MG63 (cell line): ENCODE data around the gene TAOK2. TPM values are rescaled to one million over a fixed set of nuclear protein-coding genes. Genes with fewer than 3 reads are reported as not detected.
"Not testable (repeated sequence)": the region's sequence is repeated elsewhere in the genome, so short reads cannot be mapped to it uniquely, and the experiment has no call there.

ENCODE experiments used
- DNase-seq: peaks from one replicate; pipeline ENCODE4 v3.0.0-alpha.2; 2020
- H3K27me3 ChIP-seq: fragments of 250-450 bp; sonication (Bioruptor Pico); 2 replicates; pipeline ENCODE4 v1.5.1; 2020; ENCODE audit warnings: mild to moderate bottlenecking, moderate library complexity
- H3K36me3 ChIP-seq: fragments of 250-450 bp; sonication (Bioruptor Pico); 2 replicates; pipeline ENCODE4 v1.5.1; 2020; ENCODE audit warnings: mild to moderate bottlenecking, moderate library complexity
- H3K4me3 ChIP-seq: fragments of 250-450 bp; sonication (Bioruptor Pico); 2 replicates; pipeline ENCODE4 v1.5.1; 2020; ENCODE audit warnings: mild to moderate bottlenecking, moderate library complexity
- H3K9me3 ChIP-seq: fragments of 250-450 bp; sonication (Bioruptor Pico); 2 replicates; pipeline ENCODE4 v1.5.1; 2020; ENCODE audit warnings: mild to moderate bottlenecking, moderate library complexity
- total RNA-seq: library from RNA; depleted of rRNA; stranded (reverse); fragments of >200 nt; shearing (Covaris generic); gene quantifications from 2 replicates; pipeline ENCODE4 v1.2.3, GENCODE V29; 2014; ENCODE audit warnings: low replicate concordance

Gene TAOK2
- total RNA-seq, 1 experiment from 2014 or later: 59.4 TPM

DNA sequence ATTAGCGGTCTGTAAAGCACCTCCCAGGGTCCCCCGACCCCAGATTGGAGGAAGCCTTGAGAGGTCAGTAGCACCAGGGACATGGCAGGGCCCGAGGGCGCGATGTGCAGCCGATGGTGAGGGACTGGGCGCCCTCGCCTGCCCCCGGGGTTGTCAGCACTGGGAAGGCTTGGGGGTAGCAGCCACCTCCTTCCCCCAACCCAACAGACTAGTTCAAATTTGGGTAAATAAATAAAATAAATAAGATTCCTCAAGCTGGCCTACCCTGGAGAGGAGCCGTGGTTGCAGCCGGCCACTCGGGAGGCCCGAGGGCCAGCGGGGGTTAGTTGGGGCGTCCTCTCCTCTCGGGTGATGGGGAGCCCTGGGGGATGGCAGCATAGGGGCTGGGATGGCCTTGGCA, 50.8 kb downstream of the TAOK2 start:
- H3K36me3 ChIP-seq: no peaks in the 10 kb centered on the region
- no peak for DNase-seq
- peaks cover 9% of the 10 kb centered on the region for H3K27me3 ChIP-seq
- H3K9me3 ChIP-seq: no peaks in the 10 kb centered on the region
- H3K4me3 ChIP-seq: no peak overlapping the region

DNA sequence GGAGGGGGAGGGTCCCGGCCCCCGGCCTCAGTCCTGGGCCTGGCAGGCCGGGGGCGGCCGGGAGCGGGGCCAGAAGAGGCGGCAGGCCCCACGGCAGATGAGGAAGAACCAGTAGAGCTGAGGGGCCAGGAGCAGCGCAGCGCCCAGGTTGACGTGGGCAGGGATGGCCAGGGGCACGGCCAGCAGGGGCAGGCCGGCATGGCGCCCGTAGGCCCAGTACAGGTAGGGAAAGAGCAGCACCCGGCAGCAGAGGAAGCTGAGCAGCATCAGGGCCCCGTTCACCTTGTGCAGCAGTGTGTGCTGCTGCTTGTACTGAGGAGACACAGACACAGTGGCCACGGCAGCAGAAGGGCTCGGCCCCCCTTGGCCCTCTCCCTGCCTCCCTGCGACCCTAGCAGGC, 51.5 kb downstream of the TAOK2 start:
- Histone ChIP-seq H3K4me3 (no peak overlapping the region), H3K9me3 (no peaks in the 10 kb centered on the region), H3K36me3 (no peaks in the 10 kb centered on the region), H3K27me3 (peaks cover 9% of the 10 kb centered on the region)
- no peak for DNase-seq

DNA sequence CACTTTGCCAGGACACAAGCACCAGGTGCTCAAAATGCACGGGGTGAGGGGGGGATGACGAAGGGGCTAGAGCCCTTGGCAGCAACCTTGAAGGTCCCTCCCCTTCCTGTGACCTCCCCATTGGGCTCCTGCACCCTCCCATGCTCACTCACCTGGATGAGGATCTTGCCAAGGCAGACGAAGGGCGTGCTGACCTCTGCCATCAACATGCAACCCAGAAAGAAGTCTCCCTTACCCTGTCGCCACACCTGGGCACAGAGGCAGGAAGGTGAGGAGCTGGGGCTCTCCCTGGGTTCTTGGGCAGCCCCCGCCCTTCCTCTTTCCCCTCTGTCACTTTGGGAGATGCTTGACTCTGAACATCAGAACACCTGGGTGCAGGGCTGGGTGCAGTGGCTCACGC, 51.9 kb downstream of the TAOK2 start:
- H3K4me3 ChIP-seq: no peak overlapping the region
- no peaks in the 10 kb centered on the region for H3K9me3 ChIP-seq
- H3K27me3 ChIP-seq: peaks cover 9% of the 10 kb centered on the region
- no peaks in the 10 kb centered on the region for H3K36me3 ChIP-seq
- no peak for DNase-seq

DNA sequence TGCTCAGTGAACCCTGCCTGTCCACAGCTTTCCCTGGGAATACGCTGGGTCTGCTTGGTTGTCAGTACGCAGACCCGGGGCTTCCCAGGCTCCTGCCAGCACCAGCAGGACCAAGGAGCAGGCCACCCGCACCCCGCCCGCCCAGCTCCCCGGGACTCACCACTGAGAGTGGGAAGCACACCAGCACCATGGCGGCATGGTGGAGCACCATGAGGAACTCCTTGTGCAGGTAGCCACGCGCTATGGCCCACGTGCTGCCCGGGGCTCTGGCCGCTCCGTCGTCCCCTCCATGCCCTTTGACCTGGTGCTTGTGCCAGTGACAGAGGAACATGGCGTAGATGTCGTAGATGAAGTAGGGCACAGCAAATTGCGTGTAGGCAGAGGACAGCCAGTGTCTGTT, 52.8 kb downstream of the TAOK2 start:
- Histone ChIP-seq H3K36me3 (no peaks in the 10 kb centered on the region), H3K4me3 (no peak overlapping the region), H3K9me3 (no peaks in the 10 kb centered on the region), H3K27me3 (peaks cover 11% of the 10 kb centered on the region)
- DNase-seq: no peak

DNA sequence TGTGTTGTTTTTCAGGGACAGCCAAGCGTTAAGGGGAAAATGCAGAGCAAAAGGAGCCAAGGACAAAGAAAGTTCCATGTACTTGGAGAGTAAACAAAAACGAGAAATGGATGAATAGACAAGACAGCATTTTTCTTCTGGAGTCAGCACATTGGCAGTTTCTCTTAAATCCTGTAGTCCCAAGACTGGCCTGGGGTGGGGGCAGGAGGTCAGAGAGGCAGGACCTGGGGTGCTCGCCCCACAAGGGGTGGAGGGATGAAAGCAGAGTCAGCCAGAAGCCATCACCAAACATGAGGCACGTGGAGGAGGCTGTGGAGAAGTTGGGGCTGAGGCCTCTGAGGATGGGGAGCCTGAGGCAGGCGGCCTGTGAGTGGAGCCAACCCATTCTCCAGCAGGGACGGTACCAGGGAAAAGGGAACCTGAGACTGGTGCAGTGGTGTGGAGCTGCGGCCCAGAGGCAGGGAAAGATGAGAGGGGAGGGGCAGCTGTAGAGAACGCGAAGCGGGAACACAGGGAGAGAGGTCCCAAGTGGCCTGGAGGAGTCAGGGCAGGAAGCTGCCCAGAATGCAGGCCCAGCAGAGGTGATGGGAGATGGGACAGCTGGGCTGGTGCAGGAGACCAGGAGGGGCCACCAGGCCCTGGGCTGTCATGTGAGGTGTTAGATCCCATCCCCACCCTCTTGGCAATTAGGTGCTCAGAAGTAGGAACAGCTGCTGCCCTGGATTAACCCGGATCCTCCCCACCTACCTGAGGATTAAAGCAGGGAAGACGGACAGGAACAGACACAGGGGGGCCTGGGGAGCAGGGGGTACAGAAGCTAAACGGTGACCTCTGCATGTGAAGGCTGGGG, 54.1 kb downstream of the TAOK2 start:
- H3K9me3 ChIP-seq: no peaks in the 10 kb centered on the region
- no peak overlapping the region for H3K4me3 ChIP-seq
- H3K36me3 ChIP-seq: no peaks in the 10 kb centered on the region
- H3K27me3 ChIP-seq: peaks cover 14% of the 10 kb centered on the region
- no peak for DNase-seq

DNA sequence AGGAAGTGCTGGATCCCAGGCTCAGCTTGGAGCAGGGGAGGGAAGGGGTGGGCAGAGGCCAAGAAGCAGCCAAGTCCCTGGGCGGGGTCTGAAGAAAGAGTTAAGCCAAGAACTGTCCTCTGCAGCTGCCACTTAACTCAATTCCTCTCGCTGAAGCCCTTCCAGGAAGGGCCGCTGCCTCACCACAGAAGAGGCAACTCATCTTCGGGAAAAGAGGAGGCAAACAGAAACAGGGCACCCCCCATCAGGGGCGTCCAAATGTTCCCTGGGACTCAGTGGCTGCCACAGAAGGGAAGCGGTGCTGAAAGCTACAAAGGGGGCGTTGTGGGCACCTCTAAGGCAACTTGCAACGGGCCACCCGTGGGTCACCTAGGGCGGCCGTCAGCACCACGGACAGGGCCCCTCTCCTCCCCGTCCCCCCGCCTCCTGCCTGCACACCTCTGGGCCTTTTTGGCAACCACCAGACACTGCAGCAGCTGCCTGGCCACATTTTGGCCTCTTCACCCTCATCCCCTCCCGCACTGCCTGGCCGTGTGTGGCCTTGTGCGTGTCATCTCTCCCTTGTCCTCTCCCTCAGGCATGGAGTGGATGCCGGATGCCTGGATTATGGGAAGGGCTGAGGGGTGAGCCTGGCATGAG, 54.9 kb downstream of the TAOK2 start:
- H3K27me3 ChIP-seq: peaks cover 15% of the 10 kb centered on the region
- H3K36me3 ChIP-seq: no peaks in the 10 kb centered on the region

DNA sequence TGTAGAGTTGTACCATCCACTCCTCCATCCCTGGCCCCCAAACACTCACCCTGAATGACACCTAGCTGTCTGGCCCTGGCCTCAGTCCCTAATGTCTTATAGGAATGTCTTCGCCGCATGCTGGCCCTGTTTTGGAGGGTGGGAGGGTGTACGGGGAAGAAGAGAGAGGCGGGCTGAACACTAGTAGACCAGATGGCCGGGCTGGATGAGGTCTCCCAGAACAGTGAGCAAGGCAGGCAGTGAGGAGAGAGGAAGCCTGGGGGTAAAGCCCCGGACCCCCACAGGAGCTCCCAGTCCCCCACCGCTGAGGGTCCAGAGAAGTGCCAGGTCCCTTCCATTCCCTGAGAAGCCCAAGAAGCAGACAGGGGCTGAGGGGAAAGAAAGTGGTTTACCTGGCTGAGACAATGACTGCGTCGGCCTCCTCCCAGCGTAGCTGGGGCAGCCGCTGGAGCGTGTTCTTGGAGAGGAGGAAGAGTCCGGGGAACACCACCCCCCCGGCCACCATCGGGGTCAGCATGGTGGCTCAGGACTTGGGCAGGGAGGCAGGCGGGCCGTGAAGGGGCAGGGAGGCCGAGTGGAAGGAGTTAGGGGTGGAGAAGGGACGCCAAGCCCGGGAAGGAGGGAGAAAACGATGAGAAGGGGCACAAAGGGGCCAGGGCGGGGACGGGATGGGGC, 56.5 kb downstream of the TAOK2 start:
- no peaks in the 10 kb centered on the region for H3K9me3 ChIP-seq
- H3K27me3 ChIP-seq: peaks cover 21% of the 10 kb centered on the region
- no peak for DNase-seq
- no peaks in the 10 kb centered on the region for H3K36me3 ChIP-seq
- H3K4me3 ChIP-seq: no peak overlapping the region

More for the DNA sequence above, 54.9 kb downstream of the TAOK2 start:
- Histone ChIP-seq H3K4me3 (no peak overlapping the region), H3K9me3 (no peaks in the 10 kb centered on the region)
- DNase-seq: no peak

DNA sequence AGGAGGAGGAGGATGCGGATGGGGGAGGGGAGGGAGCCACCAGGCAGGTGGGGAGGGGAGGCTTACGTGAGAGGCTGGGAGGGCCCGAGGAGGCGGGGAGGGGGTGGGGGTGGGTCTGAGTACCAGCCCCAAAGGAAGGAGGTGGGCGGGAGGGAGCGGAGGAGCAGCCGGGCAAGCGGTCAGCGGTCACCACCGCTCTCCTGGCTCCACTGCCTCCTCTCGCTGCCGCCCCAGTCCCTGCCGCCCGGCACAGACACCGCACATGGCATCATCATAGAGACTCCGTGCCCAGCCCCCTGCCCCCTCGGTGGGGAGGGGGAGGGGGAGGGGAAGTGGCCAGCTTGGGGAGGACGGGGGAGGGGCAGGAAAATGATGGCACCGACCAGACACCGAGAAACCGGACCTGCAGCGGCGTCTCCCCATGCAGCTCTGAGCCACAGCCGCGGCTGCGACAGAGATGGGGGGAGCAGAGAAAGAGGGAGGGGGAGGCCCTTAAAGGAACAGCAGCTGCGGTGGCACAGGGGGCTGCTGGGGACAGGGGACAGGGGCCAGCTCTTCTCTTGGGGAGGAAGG, 57.3 kb downstream of the TAOK2 start, which contains the start of gene TLCD3B:
TLCD3B (minus strand) TSS at position 431 of the 573 bp plus-strand sequence. CDS start 744 bp downstream, outside the sequence.
- Histone ChIP-seq H3K4me3 (no peak within 1 kb of the TSS), H3K36me3 (no peaks in the 10 kb centered on the region), H3K9me3 (no peaks in the 10 kb centered on the region), H3K27me3 (peaks cover 14% of the 10 kb centered on the region)
- no peak for DNase-seq

DNA sequence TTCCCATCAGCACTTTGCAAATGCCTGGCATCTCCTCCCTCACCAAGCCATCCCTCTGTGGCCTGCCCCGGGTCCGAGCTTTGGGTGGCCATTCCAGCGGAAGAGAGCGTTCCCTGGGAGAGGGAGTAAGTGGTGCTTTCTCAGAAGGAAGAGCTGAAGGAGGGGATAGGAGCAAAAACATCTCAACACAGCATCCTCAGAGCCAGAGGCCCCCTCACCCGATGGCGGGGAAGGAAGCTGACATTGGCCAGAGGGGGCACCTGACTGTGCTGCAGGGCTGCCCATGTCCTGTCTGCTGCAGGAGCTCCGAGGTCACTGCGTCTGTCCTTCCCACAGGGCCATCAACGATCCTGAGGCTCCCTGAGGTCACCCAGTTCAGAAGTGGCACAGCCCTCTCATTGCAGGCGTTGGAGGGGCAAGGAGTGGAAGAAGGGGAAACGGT, 57.8 kb downstream of the TAOK2 start:
- Histone ChIP-seq H3K9me3 (no peaks in the 10 kb centered on the region), H3K36me3 (no peaks in the 10 kb centered on the region), H3K4me3 (no peak overlapping the region), H3K27me3 (peaks cover 13% of the 10 kb centered on the region; the same call in 1 of the 2 replicates)
- DNase-seq: no peak

DNA sequence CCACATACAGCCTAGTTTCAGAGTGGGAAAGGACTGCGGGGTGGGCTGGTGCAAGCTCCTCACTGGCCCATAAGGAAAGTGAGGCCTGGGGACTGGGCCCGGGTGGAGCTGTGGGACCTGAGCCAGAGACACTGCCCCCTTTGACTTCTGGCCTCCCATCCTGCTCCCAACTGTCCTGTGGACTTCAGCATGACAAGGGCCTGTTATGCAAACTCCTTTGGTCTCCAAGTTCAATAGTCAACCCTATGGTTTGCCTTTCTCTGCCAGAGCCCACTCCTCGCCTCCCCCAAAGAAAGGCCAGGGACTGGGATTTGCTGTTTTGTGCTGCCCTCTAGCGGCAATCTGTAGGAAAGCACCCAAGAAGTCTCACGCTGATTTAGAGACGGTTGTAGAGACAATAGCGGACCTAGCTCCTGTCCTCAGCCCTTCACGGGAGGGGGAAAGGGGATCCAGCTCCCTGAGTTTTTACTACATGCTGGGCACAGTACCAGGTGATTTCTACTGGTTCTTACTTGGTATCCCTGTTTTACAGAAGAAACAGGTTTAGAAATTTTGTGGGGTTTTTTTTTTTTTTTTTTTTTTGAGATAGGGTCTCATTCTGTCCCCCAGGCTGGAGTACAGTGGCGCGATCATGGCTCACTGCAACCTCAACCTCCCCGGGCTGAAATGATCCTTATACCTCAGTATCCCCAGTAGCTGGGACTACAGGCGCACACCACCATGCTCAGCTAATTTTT, 58.6 kb downstream of the TAOK2 start:
- H3K4me3 ChIP-seq: no peak overlapping the region
- peak; percentile 44 for DNase-seq
- H3K27me3 ChIP-seq: peaks cover 13% of the 10 kb centered on the region; the same call in 1 of the 2 replicates
- no peaks in the 10 kb centered on the region for H3K9me3 ChIP-seq
- no peaks in the 10 kb centered on the region for H3K36me3 ChIP-seq

DNA sequence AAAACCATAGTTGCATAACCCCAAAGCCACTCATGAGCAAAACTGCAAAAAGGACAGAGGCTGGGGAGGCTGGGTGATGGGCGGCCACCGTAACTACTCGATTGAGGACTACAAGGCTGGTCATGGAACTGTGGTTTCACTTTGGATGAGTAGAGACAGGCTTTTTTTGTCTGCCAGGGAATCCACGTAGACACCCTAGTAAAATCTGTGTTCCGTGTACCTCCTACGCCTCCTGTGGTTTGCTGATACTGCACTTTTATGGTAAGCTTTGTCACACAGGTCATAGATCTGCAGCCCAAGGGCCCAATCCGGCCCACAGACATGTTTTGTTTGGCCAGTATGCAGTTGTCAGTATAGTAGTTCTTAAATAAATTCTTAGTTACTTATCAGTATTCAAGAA, 59.6 kb downstream of the TAOK2 start:
- Histone ChIP-seq H3K9me3 (no peaks in the 10 kb centered on the region), H3K27me3 (peaks cover 13% of the 10 kb centered on the region; the same call in 1 of the 2 replicates), H3K4me3 (no peak overlapping the region), H3K36me3 (no peaks in the 10 kb centered on the region)
- DNase-seq: no peak

DNA sequence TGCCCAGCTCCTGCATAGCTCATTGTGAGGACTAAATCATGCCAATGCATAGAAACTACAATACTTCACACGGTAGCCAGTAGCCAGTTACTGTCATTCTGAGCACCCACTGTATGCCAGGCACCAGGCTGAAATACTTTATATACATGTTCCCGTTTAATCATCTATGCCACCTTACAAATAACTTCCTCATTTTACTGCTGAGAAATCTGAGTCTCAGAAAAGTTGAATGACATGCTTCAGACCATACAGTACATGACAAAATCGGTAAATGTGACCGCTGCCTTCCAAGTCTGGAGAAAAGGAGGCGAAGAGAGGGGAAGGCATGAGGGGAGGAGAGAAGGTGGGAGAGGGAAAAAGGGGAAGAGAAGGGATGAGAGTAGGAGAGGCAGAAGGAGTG, 66.6 kb downstream of the TAOK2 start:
- no peak overlapping the region for H3K4me3 ChIP-seq
- DNase-seq: no peak
- no peaks in the 10 kb centered on the region for H3K36me3 ChIP-seq
- no peaks in the 10 kb centered on the region for H3K9me3 ChIP-seq
- peaks cover 2% of the 10 kb centered on the region; the same call in 1 of the 2 replicates for H3K27me3 ChIP-seq

DNA sequence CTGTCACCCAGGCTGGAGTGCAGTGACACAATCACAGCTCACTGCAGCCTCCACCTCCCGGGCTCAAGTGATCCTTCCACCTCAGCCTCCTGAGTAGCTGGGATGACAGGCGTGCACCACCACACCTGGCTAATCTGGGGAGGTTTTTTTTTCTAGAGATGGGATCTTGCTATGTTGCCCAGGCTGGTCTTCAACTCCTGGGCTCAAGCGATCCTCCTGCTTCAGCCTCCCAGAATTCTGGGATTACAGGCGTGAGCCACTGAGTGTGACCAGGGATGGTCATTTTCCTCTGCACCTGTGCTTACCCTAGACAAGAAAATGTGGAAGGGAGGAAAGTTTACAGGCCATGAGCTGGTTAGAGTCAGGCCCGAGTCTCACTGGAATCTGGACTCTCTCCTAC, 67.0 kb downstream of the TAOK2 start:
- not testable (repeated sequence) for H3K4me3 ChIP-seq, H3K36me3 ChIP-seq, H3K9me3 ChIP-seq, DNase-seq, H3K27me3 ChIP-seq

DNA sequence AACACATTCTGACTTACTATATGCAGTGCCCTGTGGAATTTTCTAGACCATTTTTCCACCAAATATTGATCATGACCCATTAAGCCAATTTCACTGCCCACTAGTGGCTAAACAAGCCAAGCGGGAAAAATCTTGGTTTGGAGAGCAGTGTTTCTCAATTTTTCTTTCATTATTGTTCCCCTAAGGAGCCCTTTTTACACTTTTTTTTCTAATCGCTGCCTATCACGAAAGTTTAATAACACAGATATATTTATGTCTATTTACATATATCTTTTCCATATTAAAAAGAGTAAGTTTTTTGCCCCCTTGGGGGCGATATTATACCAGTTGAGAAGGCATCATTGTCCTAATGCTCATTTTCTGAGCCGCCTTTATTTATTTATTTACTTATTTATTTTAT, 68.2 kb downstream of the TAOK2 start:
- Histone ChIP-seq H3K4me3 (no peak overlapping the region), H3K36me3 (no peaks in the 10 kb centered on the region), H3K27me3 (0 out of 2 replicates have a peak, but pooled peaks cover 2% of the 10 kb centered on the region), H3K9me3 (no peaks in the 10 kb centered on the region)
- no peak for DNase-seq
